ENCODE measurements around the gene NINJ1.

NINJ1 gene

GRCh38 chr9:93111371-93112115 is 22.5 kb downstream of the NINJ1 start:
- TF ChIP-seq EZH2phosphoT487 (IDR thresholded peaks at IDR 0.05; ENCODE audit: borderline replicate concordance) (no peak), CTCF (conservative IDR thresholded peaks at IDR 0.05; ENCODE audit: low read length) (no peak)
- H3K9me3 ChIP-seq (ENCODE audit: insufficient read depth, low read depth, low read length) = no peaks in the 10 kb centered on the region
- H3K79me2 ChIP-seq (ENCODE audit: insufficient read depth, low read length) = peaks cover 22% of the 10 kb centered on the region; the same call in 1 of the 2 replicates
- H3K4me2 ChIP-seq (ENCODE audit: low read depth, low read length, poor library complexity, severe bottlenecking) = no peak overlapping the region
- H3K36me3 ChIP-seq (ENCODE audit: insufficient read depth, low read length) = peaks cover 61% of the 10 kb centered on the region; the same call in 1 of the 2 replicates
- H3K4me3 ChIP-seq (ENCODE audit: low read length, poor library complexity, severe bottlenecking) = no peak overlapping the region
- no peaks in the 10 kb centered on the region for H3K4me1 ChIP-seq (ENCODE audit: insufficient read depth, low read length, poor library complexity, severe bottlenecking)
- no peaks in the 10 kb centered on the region for H4K20me1 ChIP-seq (ENCODE audit: insufficient read depth, low read length, poor library complexity, severe bottlenecking)
- H3K9me2 ChIP-seq (replicated peaks; ENCODE audit: low read depth, low read length) = no peaks in the 10 kb centered on the region
- H3K9ac ChIP-seq (ENCODE audit: low read depth, low read length, poor library complexity, severe bottlenecking) = no peak overlapping the region
- no peaks in the 10 kb centered on the region for H3F3A ChIP-seq (ENCODE audit: low read depth)
- H2AFZ ChIP-seq (ENCODE audit: low read length) = no peak overlapping the region
- no peaks in the 10 kb centered on the region for H3K27me3 ChIP-seq (ENCODE audit: insufficient read depth, low read length, poor library complexity, severe bottlenecking)

DNA sequence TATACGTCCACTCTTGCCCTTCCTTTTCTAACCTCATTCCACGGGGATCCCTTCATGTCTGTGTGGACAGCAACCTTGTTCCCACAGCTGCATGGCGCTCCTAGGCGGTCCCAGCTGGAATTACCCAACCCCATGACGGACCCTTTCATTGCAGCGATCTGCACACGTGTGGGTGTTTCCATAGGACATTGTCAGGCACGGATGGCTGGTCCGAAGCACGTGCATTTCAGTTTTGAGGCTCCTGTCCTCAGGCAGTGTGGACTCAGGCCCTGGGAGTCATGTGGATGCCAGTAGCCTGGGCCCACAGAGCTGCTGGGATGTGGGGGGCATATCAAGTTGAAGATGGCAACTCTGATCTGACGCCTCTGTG is 23.1 kb downstream of the NINJ1 start:
- peaks cover 1% of the 10 kb centered on the region for H3K4me1 ChIP-seq (ENCODE audit: insufficient read depth, low read length, poor library complexity, severe bottlenecking)
- no peak overlapping the region for H2AFZ ChIP-seq (ENCODE audit: low read length)
- no peak overlapping the region for H3K4me3 ChIP-seq (ENCODE audit: low read length, poor library complexity, severe bottlenecking)
- no peak overlapping the region for H3K9ac ChIP-seq (ENCODE audit: low read depth, low read length, poor library complexity, severe bottlenecking)
- peaks cover 27% of the 10 kb centered on the region; the same call in 1 of the 2 replicates for H3K79me2 ChIP-seq (ENCODE audit: insufficient read depth, low read length)
- H3F3A ChIP-seq (ENCODE audit: low read depth) = no peaks in the 10 kb centered on the region
- H3K27me3 ChIP-seq (ENCODE audit: insufficient read depth, low read length, poor library complexity, severe bottlenecking) = no peaks in the 10 kb centered on the region
- no peaks in the 10 kb centered on the region for H3K9me2 ChIP-seq (replicated peaks; ENCODE audit: low read depth, low read length)
- H4K20me1 ChIP-seq (ENCODE audit: insufficient read depth, low read length, poor library complexity, severe bottlenecking) = peaks cover under 1% of the 10 kb centered on the region
- no peak for TF ChIP-seq EZH2phosphoT487 (IDR thresholded peaks at IDR 0.05; ENCODE audit: borderline replicate concordance)
- no peak for TF ChIP-seq CTCF (conservative IDR thresholded peaks at IDR 0.05; ENCODE audit: low read length)
- H3K4me2 ChIP-seq (ENCODE audit: low read depth, low read length, poor library complexity, severe bottlenecking) = no peak overlapping the region
- H3K36me3 ChIP-seq (ENCODE audit: insufficient read depth, low read length) = peaks cover 61% of the 10 kb centered on the region; the same call in 1 of the 2 replicates
- no peaks in the 10 kb centered on the region for H3K9me3 ChIP-seq (ENCODE audit: insufficient read depth, low read depth, low read length)

DNA sequence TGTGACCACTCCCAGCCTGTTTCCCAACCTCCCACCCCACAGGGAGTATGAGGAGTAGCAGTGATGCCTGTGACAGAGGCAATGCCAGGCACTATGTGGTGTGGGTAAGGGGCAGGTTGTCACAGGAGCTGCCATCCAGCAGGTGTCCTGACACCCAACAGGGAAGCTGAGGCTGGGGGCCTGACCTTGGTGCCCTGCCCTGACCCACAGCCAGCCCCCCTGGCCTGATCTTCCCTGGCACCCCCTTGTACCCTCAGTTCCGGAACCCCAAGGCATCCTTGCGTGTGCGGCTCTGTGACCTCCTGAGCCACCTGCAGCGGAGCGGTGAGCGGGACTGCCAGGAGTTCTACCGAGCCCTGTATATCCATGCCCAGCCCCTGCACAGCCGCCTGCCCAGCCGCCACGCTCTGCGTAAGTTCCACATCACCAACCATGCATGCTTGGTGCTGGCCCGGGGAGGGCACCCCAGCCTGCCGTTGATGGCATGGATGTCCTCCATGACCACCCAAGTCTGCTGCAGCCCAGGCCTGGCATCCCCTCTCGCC is 23.7 kb downstream of the NINJ1 start:
- no peak for TF ChIP-seq EZH2phosphoT487 (IDR thresholded peaks at IDR 0.05; ENCODE audit: borderline replicate concordance)
- no peak for TF ChIP-seq CTCF (conservative IDR thresholded peaks at IDR 0.05; ENCODE audit: low read length)
- H3K9me2 ChIP-seq (replicated peaks; ENCODE audit: low read depth, low read length) = no peaks in the 10 kb centered on the region
- peaks cover 7% of the 10 kb centered on the region for H3K4me1 ChIP-seq (ENCODE audit: insufficient read depth, low read length, poor library complexity, severe bottlenecking)
- H3K4me2 ChIP-seq (ENCODE audit: low read depth, low read length, poor library complexity, severe bottlenecking) = no peak overlapping the region
- H3F3A ChIP-seq (ENCODE audit: low read depth) = no peaks in the 10 kb centered on the region
- H3K9ac ChIP-seq (ENCODE audit: low read depth, low read length, poor library complexity, severe bottlenecking) = no peak overlapping the region
- H3K79me2 ChIP-seq (ENCODE audit: insufficient read depth, low read length) = peaks cover 33% of the 10 kb centered on the region; the same call in 1 of the 2 replicates
- H3K4me3 ChIP-seq (ENCODE audit: low read length, poor library complexity, severe bottlenecking) = no peak overlapping the region
- no peak overlapping the region for H2AFZ ChIP-seq (ENCODE audit: low read length)
- H3K27me3 ChIP-seq (ENCODE audit: insufficient read depth, low read length, poor library complexity, severe bottlenecking) = no peaks in the 10 kb centered on the region
- peaks cover 61% of the 10 kb centered on the region; the same call in 1 of the 2 replicates for H3K36me3 ChIP-seq (ENCODE audit: insufficient read depth, low read length)
- H3K9me3 ChIP-seq (ENCODE audit: insufficient read depth, low read depth, low read length) = no peaks in the 10 kb centered on the region
- peaks cover 2% of the 10 kb centered on the region for H4K20me1 ChIP-seq (ENCODE audit: insufficient read depth, low read length, poor library complexity, severe bottlenecking)

All from Loucy (cell line).